ENCODE data around the gene CNGA2. TPM values are rescaled to one million over a fixed set of nuclear protein-coding genes. Genes with fewer than 3 reads are reported as not detected.
A peak's percentile ranks its signal among the peaks of the same experiment; 100 is the strongest.

The CNGA2 gene
- total RNA-seq, result 1 to 10 TPM in 1 of 2 donors, under 1 TPM in 1; 0.50 to 2.0 TPM
- 0.83 TPM for polyA plus RNA-seq (ENCODE audit: insufficient read depth, low read depth, low replicate concordance)
- long read RNA-seq, donor 1, result 0 reads
- long read RNA-seq, donor 2, result 0 reads

DNA sequence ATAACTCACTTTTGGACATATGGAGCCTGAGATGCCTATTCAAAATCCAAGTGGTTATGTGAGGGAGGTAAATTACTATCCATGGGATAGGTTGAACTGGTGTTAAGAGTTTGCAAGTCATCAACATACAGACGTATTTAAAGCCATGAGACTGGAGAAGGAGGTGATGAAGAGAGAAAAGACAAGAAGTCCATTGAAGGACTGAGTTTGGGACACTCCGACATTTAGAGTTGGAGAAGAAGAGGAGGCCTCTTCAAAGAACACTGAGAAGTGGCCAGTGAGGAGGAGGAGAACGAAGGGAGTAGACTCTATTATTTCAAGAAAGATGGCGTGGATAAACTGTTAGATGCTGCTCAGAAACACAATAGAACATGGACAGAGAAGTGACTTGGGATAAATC lies at the start of gene CNGA2:
CNGA2 (plus strand) TSS at position 301 of the 400 bp plus-strand sequence. CDS start 3,738 bp downstream, outside the sequence.
- Histone ChIP-seq H3K27ac (peak within 1 kb of the TSS in 1 of 2 donors; percentile 13), H3K4me1 (no peaks in the 10 kb centered on the region), H3K36me3 (ENCODE audit: low read depth, missing control alignments) (no peaks in the 10 kb centered on the region), H3K4me3 (no peak within 1 kb of the TSS), H3K9me3 (no peaks in the 10 kb centered on the region), H3K27me3 (no peaks in the 10 kb centered on the region)
- no peak for DNase-seq
- intact Hi-C loops (cut with DNase I; ENCODE audit: low total_unique reads), result no loop called here
- TF ChIP-seq POLR2A (IDR thresholded peaks at IDR 0.05), result no peak
- TF ChIP-seq CTCF (IDR thresholded peaks at IDR 0.05), result no peak
- WGBS, 2 donors, result 66 to 82% methylated on average over 4 of the region's 4 CpGs

- Histone ChIP-seq H3K9me3 (no peaks in the 10 kb centered on the region), H3K4me3 (no peak overlapping the region), H3K27ac (no peak overlapping the region), H3K4me1 (no peaks in the 10 kb centered on the region), H3K36me3 (ENCODE audit: low read depth, missing control alignments) (no peaks in the 10 kb centered on the region), H3K27me3 (no peaks in the 10 kb centered on the region)
- no peak for DNase-seq
- intact Hi-C loops (cut with DNase I; ENCODE audit: low total_unique reads), result no loop called here
- TF ChIP-seq CTCF (IDR thresholded peaks at IDR 0.05), result no peak
- no peak for TF ChIP-seq POLR2A (IDR thresholded peaks at IDR 0.05)
Measured at GRCh38 chrX:151687635-151688034, 46.9 kb upstream of the CNGA2 start.

DNA sequence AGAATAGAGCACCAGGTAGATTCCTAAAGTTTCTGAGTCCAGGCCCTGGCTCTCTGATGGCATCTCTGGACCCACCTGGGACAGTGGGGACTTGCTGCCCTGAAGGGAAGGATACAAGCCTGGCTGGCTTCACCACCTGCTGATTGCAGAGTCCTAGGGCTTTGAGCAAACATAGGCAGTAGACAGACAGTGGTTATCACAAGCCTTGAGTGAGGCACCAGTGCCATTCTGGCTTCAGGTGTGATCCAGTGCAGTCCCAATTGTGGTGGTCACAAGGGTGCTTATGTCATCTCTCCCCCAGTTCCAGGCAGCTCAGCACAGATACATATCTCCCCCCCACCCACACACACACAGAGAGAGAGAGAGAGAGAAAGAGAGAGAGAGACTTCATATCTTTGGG lies 45.9 kb upstream of the CNGA2 start:
- no peaks in the 10 kb centered on the region for H3K36me3 ChIP-seq (ENCODE audit: low read depth, missing control alignments)
- intact Hi-C loops (cut with DNase I; ENCODE audit: low total_unique reads), result no loop called here

GRCh38 chrX:151692825-151693224 lies 41.7 kb upstream of the CNGA2 start:
- 71 to 92% methylated on average over 3 to 6 of the region's 6 CpGs for WGBS, 2 donors
- no peaks in the 10 kb centered on the region for H3K36me3 ChIP-seq (ENCODE audit: low read depth, missing control alignments)
- no peaks in the 10 kb centered on the region for H3K27me3 ChIP-seq
- no peak overlapping the region for H3K27ac ChIP-seq
- no peak for DNase-seq
- intact Hi-C loops (cut with DNase I; ENCODE audit: low total_unique reads), result no loop called here
- no peaks in the 10 kb centered on the region for H3K9me3 ChIP-seq
- H3K4me3 ChIP-seq, result no peak overlapping the region
- H3K4me1 ChIP-seq, result no peaks in the 10 kb centered on the region
- TF ChIP-seq POLR2A (IDR thresholded peaks at IDR 0.05) (no peak), CTCF (IDR thresholded peaks at IDR 0.05) (no peak)

More for the DNA sequence above, 45.9 kb upstream of the CNGA2 start:
- H3K27me3 ChIP-seq, result no peaks in the 10 kb centered on the region
- TF ChIP-seq CTCF (IDR thresholded peaks at IDR 0.05) (no peak), POLR2A (IDR thresholded peaks at IDR 0.05) (no peak)
- H3K9me3 ChIP-seq, result no peaks in the 10 kb centered on the region
- no peak overlapping the region for H3K27ac ChIP-seq
- H3K4me3 ChIP-seq, result no peak overlapping the region
- no peak for DNase-seq
- H3K4me1 ChIP-seq, result no peaks in the 10 kb centered on the region

- no peaks in the 10 kb centered on the region for H3K4me1 ChIP-seq
- TF ChIP-seq CTCF (IDR thresholded peaks at IDR 0.05) (no peak), POLR2A (IDR thresholded peaks at IDR 0.05) (no peak)
- no peaks in the 10 kb centered on the region for H3K27me3 ChIP-seq
- WGBS, 2 donors, result 56% methylated on average over 10 of the region's 12 CpGs; no CpG with 5 or more reads in 1 of the 2 donors
- H3K4me3 ChIP-seq, result no peak overlapping the region
- intact Hi-C loops (cut with DNase I; ENCODE audit: low total_unique reads), result no loop called here
- no peaks in the 10 kb centered on the region for H3K36me3 ChIP-seq (ENCODE audit: low read depth, missing control alignments)
- H3K9me3 ChIP-seq, result no peaks in the 10 kb centered on the region
- DNase-seq, result no peak
- H3K27ac ChIP-seq, result no peak overlapping the region
Measured at GRCh38 chrX:151694121-151694520, 40.4 kb upstream of the CNGA2 start.
